GM12864 (cell line): ENCODE measurements around the gene ITPKB.

Experiments used
- DNase-seq: peaks from one replicate; pipeline ENCODE4 v3.0.0-alpha.2; 2011; ENCODE audit warnings: low read depth
- H3K4me3 ChIP-seq: 2 replicates; pipeline ENCODE4 v1.5.1; 2011; ENCODE audit warnings: mild to moderate bottlenecking, low read depth, low read length, control low read depth
- TF ChIP-seq, protein P1 (sequence below): IDR thresholded peaks from 2 replicates; pipeline ENCODE4 v1.5.1; 2011; ENCODE audit warnings: low read depth, mild to moderate bottlenecking, moderate library complexity, low read length, control low read depth, inconsistent platforms; ENCODE audit errors: missing control alignments

ITPKB gene

DNA sequence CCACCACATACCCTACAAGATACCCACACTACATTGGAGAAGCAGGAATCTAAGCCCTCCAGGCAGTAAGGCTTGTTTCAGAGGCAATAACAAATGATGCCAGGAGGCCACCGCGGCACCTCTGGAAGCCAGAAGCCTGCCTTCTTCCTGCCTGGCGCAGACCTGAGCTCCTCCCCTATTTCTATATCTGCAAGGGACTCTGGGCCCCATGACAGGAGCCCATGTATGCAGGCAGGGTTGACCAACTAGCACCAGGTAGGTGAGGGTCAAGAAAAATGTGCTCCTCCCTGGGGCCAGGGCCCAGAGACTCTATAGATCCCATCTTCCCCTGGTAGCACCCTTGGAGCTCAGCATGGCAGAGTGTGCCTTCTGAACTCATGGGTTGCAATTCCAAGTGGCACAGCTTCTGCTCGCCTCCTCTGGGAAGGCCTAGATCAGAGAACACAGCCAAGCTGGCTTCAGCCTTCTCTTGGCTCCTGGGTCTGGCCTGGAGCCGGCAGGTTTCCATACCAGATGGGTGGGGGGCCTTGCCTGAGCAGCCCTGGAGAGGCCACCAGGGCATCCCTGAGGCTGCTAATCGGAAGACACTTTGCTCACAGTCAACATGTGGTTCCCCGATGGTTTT is 105.4 kb downstream of the ITPKB start:
- TF ChIP-seq, protein P1, sequence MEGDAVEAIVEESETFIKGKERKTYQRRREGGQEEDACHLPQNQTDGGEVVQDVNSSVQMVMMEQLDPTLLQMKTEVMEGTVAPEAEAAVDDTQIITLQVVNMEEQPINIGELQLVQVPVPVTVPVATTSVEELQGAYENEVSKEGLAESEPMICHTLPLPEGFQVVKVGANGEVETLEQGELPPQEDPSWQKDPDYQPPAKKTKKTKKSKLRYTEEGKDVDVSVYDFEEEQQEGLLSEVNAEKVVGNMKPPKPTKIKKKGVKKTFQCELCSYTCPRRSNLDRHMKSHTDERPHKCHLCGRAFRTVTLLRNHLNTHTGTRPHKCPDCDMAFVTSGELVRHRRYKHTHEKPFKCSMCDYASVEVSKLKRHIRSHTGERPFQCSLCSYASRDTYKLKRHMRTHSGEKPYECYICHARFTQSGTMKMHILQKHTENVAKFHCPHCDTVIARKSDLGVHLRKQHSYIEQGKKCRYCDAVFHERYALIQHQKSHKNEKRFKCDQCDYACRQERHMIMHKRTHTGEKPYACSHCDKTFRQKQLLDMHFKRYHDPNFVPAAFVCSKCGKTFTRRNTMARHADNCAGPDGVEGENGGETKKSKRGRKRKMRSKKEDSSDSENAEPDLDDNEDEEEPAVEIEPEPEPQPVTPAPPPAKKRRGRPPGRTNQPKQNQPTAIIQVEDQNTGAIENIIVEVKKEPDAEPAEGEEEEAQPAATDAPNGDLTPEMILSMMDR, result no peak
- no peak for DNase-seq
- H3K4me3 ChIP-seq, result no peak overlapping the region

DNA sequence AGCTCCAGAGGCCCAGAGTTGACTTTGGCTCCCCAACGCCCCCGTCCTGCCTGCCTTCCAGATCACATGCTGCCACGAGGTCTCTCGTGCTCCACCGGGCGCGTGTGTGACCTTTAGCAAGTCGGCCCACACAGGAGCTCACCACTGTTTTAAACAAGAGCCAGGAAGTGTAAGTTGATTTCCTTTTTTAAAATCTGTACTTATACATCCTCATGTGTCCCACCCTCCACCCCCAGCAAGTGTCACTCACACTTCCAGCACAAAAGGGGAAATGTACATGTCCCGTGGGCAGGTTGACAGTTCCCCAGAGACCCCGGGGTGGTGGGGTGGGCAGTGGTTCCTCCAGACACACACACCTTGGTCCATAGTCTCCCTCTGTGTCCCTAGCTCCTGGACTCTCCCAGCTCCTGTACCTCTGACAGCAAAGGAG is 106.1 kb downstream of the ITPKB start:
- TF ChIP-seq, protein P1, result no peak
- DNase-seq, result no peak
- H3K4me3 ChIP-seq, result no peak overlapping the region

- TF ChIP-seq, protein P1, result no peak
- H3K4me3 ChIP-seq, result no peak overlapping the region
- no peak for DNase-seq
Measured at GRCh38 chr1:226632169-226632879, 106.8 kb downstream of the ITPKB start.

GRCh38 chr1:226631229-226632000 is 107.7 kb downstream of the ITPKB start:
- DNase-seq, result no peak
- TF ChIP-seq, protein P1, result no peak
- no peak overlapping the region for H3K4me3 ChIP-seq

DNA sequence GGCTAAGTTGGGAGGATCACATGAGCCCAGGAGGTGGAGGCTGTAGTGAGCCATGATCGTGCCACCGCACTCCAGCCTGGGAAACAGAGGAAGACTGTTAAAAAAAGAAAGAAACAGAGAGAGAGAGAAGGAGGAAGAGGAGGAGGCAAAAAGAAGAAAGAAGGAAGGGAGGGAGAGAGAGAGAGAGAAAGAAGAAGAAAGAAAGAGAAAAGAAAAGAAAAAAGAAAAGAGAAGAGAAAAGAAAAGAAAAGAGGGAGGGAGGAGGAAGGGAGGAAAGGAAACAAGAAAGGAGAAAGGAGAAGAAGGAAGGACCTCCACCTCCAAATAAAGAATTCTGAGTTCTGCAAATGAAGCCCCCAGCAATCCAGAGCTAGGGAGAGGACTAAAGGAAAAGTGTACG is 108.5 kb downstream of the ITPKB start:
- H3K4me3 ChIP-seq, result no peak overlapping the region
- DNase-seq, result no peak
- TF ChIP-seq, protein P1, result no peak

DNA sequence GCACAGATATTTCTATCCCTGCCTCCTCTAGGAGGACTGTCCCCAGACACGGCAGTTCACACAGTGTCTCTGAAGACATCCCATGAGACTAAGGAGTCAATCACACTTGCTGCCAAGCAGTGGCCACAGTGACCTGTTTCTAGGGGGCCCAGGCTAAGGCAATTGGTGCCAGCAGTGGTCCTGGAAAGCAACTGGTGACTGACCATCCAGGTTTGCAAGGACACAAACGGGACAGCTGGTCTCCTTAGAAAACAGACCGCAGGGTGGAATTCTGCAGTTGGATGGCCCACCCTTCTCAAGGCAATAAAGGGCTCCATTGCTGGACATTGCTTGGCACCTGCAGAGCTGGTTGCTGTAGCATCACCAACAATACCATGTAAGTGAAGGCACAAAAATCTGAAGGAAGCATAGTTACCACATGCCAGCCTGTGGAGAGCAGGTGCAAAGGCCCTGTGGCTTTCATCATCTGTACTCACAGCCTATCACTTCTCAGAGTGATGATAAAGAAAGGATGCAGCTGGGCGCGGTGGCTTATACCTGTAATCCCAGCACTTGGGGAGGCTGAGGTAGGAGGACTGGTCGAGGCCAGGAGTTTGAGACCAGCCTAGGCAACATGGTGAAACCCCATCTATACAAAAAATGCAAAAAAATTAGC is 109.1 kb downstream of the ITPKB start:
- no peak for DNase-seq

More for the DNA sequence above, 109.1 kb downstream of the ITPKB start:
- no peak overlapping the region for H3K4me3 ChIP-seq
- TF ChIP-seq, protein P1, result no peak
